Measurements from ENCODE around the gene FAM13A. TPM values are rescaled to one million over a fixed set of nuclear protein-coding genes. Genes with fewer than 3 reads are reported as not detected.

The FAM13A gene
- total RNA-seq, 2 donors from 2014 or later, result 2.2 to 6.6 TPM

GRCh38 chr4:88826771-88827170 is 230.2 kb downstream of the FAM13A start:
- ATAC-seq, result no peak
- no peaks in the 10 kb centered on the region for H3K36me3 Mint-ChIP-seq
- no peak for DNase-seq (ENCODE audit: low spot score in 2 of 2)
- no peak overlapping the region for H3K27ac Mint-ChIP-seq
- H3K9me3 Mint-ChIP-seq, result no peaks in the 10 kb centered on the region

GRCh38 chr4:88825931-88826330 is 231.1 kb downstream of the FAM13A start:
- no peak for ATAC-seq
- Mint-ChIP-seq H3K9me3 (no peaks in the 10 kb centered on the region), H3K36me3 (no peaks in the 10 kb centered on the region), H3K27ac (no peak overlapping the region)
- no peak for DNase-seq (ENCODE audit: low spot score in 2 of 2)

GRCh38 chr4:88823058-88823919 is 233.7 kb downstream of the FAM13A start:
- DNase-seq (ENCODE audit: low spot score in 2 of 2), result peak; percentile 26 to 68
- peak; percentile 91 to 92 for ATAC-seq
- H3K36me3 Mint-ChIP-seq, result no peaks in the 10 kb centered on the region
- no peaks in the 10 kb centered on the region for H3K9me3 Mint-ChIP-seq
- H3K27ac Mint-ChIP-seq, result peak overlapping the region; percentile 88 to 90

- ATAC-seq (no peak), DNase-seq (ENCODE audit: low spot score in 2 of 2) (no peak)
- H3K36me3 Mint-ChIP-seq, result no peaks in the 10 kb centered on the region
- peak overlapping the region in 1 of 2 donors; percentile 90 for H3K27ac Mint-ChIP-seq
- H3K9me3 Mint-ChIP-seq, result no peaks in the 10 kb centered on the region
These were observed 234.8 kb downstream of the FAM13A start for GRCh38 chr4:88822034-88822789.

- Mint-ChIP-seq H3K9me3 (no peaks in the 10 kb centered on the region), H3K36me3 (no peaks in the 10 kb centered on the region), H3K27ac (no peak overlapping the region)
- ATAC-seq, result no peak
- no peak for DNase-seq (ENCODE audit: low spot score in 2 of 2)
These were observed 235.5 kb downstream of the FAM13A start for GRCh38 chr4:88821522-88821921.

- Mint-ChIP-seq H3K9me3 (no peaks in the 10 kb centered on the region), H3K36me3 (no peaks in the 10 kb centered on the region), H3K27ac (no peak overlapping the region)
- DNase-seq (ENCODE audit: low spot score in 2 of 2), result no peak
- no peak for ATAC-seq
These were observed 236.1 kb downstream of the FAM13A start for GRCh38 chr4:88820698-88821415.

GRCh38 chr4:88819818-88820697 is 236.9 kb downstream of the FAM13A start:
- no peaks in the 10 kb centered on the region for H3K36me3 Mint-ChIP-seq
- no peak for ATAC-seq

GRCh38 chr4:88818631-88819470 is 238.1 kb downstream of the FAM13A start:
- peak in 1 of 2 donors; percentile 15 for ATAC-seq
- DNase-seq (ENCODE audit: low spot score in 2 of 2), result peak in 1 of 2 donors; percentile 37
- Mint-ChIP-seq H3K36me3 (no peaks in the 10 kb centered on the region), H3K9me3 (no peaks in the 10 kb centered on the region), H3K27ac (peak overlapping the region in 1 of 2 donors; percentile 65)

More at GRCh38 chr4:88819818-88820697, 236.9 kb downstream of the FAM13A start:
- no peak for DNase-seq (ENCODE audit: low spot score in 2 of 2)
- Mint-ChIP-seq H3K27ac (no peak overlapping the region), H3K9me3 (no peaks in the 10 kb centered on the region)

- Mint-ChIP-seq H3K27ac (no peak overlapping the region), H3K36me3 (no peaks in the 10 kb centered on the region)
These were observed 239.2 kb downstream of the FAM13A start for GRCh38 chr4:88817740-88818139.

GRCh38 chr4:88816360-88816759 is 240.6 kb downstream of the FAM13A start:
- ATAC-seq (no peak), DNase-seq (ENCODE audit: low spot score in 2 of 2) (no peak)
- H3K36me3 Mint-ChIP-seq, result no peaks in the 10 kb centered on the region
- H3K9me3 Mint-ChIP-seq, result no peaks in the 10 kb centered on the region
- H3K27ac Mint-ChIP-seq, result no peak overlapping the region

More at GRCh38 chr4:88817740-88818139, 239.2 kb downstream of the FAM13A start:
- ATAC-seq (no peak), DNase-seq (ENCODE audit: low spot score in 2 of 2) (no peak)
- H3K9me3 Mint-ChIP-seq, result no peaks in the 10 kb centered on the region

- Mint-ChIP-seq H3K36me3 (no peaks in the 10 kb centered on the region), H3K9me3 (no peaks in the 10 kb centered on the region), H3K27ac (no peak overlapping the region)
- no peak for ATAC-seq
- DNase-seq (ENCODE audit: low spot score in 2 of 2), result no peak
These were observed 242.9 kb downstream of the FAM13A start for GRCh38 chr4:88814043-88814617.

GRCh38 chr4:88813013-88813412 is 244.0 kb downstream of the FAM13A start:
- no peak overlapping the region for H3K27ac Mint-ChIP-seq
- no peaks in the 10 kb centered on the region for H3K36me3 Mint-ChIP-seq
- ATAC-seq (no peak), DNase-seq (ENCODE audit: low spot score in 2 of 2) (no peak)
- no peaks in the 10 kb centered on the region for H3K9me3 Mint-ChIP-seq

- no peak for DNase-seq (ENCODE audit: low spot score in 2 of 2)
- no peak overlapping the region for H3K27ac Mint-ChIP-seq
- no peaks in the 10 kb centered on the region for H3K9me3 Mint-ChIP-seq
- no peak for ATAC-seq
- no peaks in the 10 kb centered on the region for H3K36me3 Mint-ChIP-seq
These were observed 244.6 kb downstream of the FAM13A start for GRCh38 chr4:88812420-88812819.

- H3K27ac Mint-ChIP-seq, result no peak overlapping the region
- no peaks in the 10 kb centered on the region for H3K36me3 Mint-ChIP-seq
- DNase-seq (ENCODE audit: low spot score in 2 of 2) (no peak), ATAC-seq (no peak)
- H3K9me3 Mint-ChIP-seq, result no peaks in the 10 kb centered on the region
These were observed 245.1 kb downstream of the FAM13A start for GRCh38 chr4:88811904-88812303.

GRCh38 chr4:88810325-88810724 is 246.7 kb downstream of the FAM13A start:
- no peaks in the 10 kb centered on the region for H3K36me3 Mint-ChIP-seq
- no peak overlapping the region for H3K27ac Mint-ChIP-seq
- no peaks in the 10 kb centered on the region for H3K9me3 Mint-ChIP-seq
- ATAC-seq (no peak), DNase-seq (ENCODE audit: low spot score in 2 of 2) (no peak)
